ENCODE data around the gene DRAXIN.

DRAXIN gene

DNA sequence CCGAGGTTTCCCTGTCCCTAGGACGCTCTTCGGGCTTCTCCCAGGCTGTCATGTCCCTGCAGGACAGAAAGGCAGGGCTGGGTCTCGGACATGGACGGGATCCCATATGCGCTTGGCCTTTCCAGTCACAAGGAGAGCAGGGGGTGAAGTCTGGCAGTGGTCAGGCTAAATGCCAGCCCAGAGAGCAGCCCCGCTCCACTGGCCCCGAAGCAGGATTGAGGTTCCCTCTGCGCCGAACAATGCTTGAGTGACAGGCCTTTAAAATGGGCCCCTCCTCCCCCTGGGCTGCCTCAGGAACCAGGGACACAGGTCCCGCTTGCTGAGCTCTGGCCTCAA lies 12.7 kb downstream of the DRAXIN start:
- H3K4me3 Mint-ChIP-seq: no peak overlapping the region
- H3K27me3 Mint-ChIP-seq: peaks cover 35% of the 10 kb centered on the region
- intact Hi-C loops (cut with micrococcal nuclease): no loop called here
- peaks cover 25% of the 10 kb centered on the region for H3K4me1 Mint-ChIP-seq (ENCODE audit: low read depth)
- H3K36me3 Mint-ChIP-seq (ENCODE audit: low read depth): no peaks in the 10 kb centered on the region
- no peaks in the 10 kb centered on the region for H3K9me3 Mint-ChIP-seq
- H3K27ac Mint-ChIP-seq: no peak overlapping the region

DNA sequence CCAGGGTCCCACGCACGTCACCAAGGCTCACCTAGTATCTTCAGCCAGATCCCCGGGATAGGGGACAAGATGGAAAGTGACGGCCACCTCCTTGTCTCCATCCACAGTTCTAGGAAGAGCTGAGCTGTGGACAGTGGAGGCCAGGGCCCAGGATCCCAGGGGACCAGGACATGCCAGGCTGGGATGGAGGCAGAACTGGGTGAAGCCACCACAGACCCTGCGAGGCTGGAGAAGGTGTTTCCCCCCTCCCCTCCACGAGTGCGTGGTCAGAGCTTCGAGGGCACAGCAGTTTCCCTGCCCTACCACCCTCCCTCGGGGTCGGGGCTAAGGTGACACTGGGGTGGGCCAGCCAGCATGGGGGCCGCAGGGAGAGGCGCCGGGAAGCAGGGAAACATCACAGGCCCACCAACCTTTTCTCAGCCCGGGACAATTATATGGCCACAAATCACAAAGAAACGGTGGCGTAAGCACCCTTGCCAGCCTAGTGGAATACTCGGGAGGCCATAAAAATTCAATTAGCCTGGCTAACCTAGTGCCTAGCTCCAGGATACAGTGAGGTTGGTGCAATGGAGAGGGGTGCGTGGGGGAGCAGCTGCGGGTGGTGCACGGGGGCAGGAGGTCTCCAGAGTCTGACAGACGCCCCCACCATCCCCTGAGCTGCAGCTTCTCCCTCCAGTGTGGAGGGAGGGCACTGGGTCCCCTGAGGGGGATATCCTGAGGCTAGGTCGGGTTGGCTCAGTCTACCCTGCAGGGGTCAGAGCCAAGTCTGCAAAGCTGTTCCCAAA lies 13.4 kb downstream of the DRAXIN start:
- no peak overlapping the region for H3K4me3 Mint-ChIP-seq
- peaks cover 25% of the 10 kb centered on the region for H3K4me1 Mint-ChIP-seq (ENCODE audit: low read depth)
- no peak overlapping the region for H3K27ac Mint-ChIP-seq
- no peaks in the 10 kb centered on the region for H3K9me3 Mint-ChIP-seq
- no peaks in the 10 kb centered on the region for H3K36me3 Mint-ChIP-seq (ENCODE audit: low read depth)
- intact Hi-C loops (cut with micrococcal nuclease): no loop called here
- peaks cover 42% of the 10 kb centered on the region for H3K27me3 Mint-ChIP-seq

DNA sequence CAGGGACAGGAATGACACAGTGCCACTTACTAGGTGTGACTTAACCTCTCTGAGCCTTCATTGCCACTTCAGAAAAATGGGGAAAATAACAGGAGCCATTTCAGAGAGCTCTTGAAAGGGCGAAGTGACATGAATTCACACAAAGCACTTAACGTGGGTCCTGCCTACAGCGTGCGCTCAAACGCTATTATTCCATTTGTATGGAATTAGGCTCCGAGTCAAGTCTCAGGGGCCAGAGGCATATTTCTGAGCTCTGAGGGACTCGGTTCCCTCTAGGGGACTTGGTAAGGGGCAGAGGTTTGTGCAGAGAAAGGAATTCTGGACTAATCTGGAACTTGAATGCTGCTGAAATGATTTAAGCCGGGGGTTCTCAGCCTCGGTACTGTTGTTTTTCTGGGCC lies 14.1 kb downstream of the DRAXIN start:
- intact Hi-C loops (cut with micrococcal nuclease): no loop called here
- H3K4me3 Mint-ChIP-seq: no peak overlapping the region
- H3K4me1 Mint-ChIP-seq (ENCODE audit: low read depth): peaks cover 25% of the 10 kb centered on the region
- no peak overlapping the region for H3K27ac Mint-ChIP-seq
- H3K36me3 Mint-ChIP-seq (ENCODE audit: low read depth): no peaks in the 10 kb centered on the region
- peaks cover 42% of the 10 kb centered on the region for H3K27me3 Mint-ChIP-seq
- H3K9me3 Mint-ChIP-seq: no peaks in the 10 kb centered on the region

DNA sequence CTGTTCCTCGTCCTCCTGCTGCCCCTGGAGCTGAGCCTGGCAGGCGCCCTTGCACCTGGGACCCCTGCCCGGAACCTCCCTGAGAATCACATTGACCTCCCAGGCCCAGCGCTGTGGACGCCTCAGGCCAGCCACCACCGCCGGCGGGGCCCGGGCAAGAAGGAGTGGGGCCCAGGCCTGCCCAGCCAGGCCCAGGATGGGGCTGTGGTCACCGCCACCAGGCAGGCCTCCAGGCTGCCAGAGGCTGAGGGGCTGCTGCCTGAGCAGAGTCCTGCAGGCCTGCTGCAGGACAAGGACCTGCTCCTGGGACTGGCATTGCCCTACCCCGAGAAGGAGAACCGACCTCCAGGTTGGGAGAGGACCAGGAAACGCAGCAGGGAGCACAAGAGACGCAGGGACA lies 14.8 kb downstream of the DRAXIN start:
- intact Hi-C loops (cut with micrococcal nuclease): no loop called here
- no peaks in the 10 kb centered on the region for H3K36me3 Mint-ChIP-seq (ENCODE audit: low read depth)
- H3K27me3 Mint-ChIP-seq: peaks cover 35% of the 10 kb centered on the region
- H3K9me3 Mint-ChIP-seq: no peaks in the 10 kb centered on the region
- no peak overlapping the region for H3K27ac Mint-ChIP-seq
- peaks cover 25% of the 10 kb centered on the region for H3K4me1 Mint-ChIP-seq (ENCODE audit: low read depth)
- H3K4me3 Mint-ChIP-seq: no peak overlapping the region

DNA sequence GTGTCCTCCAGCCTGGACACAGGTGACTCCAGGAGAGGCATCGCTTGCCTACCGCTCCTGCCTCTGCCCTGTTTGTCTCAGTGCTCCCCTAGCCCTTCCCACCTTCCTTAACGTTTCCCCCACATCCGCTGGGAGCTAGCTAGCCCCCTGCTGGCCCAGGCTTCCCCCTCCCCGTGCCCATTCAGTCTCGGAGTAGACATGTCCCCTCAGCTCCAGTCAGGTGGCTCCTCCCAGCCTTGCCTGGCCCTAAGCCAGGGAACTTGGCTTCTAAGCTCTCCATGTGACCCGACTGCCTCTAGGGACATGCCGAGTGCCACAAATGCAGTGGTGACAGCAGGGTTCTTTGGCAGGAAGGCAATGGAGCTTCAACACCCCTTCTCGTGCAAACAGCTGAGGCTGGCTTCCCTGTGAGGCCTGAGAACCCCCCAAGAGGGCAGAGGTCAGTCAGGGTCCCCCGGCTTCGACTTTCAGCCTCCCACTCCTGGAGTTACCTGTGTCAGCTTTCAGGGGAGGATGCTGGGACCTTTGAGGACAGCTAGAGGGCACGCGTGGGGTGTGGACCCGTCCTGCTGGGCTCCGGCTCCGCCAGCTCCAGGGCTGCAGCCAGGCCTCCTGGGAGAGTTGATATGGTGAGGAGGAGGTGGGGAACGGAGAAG lies 16.2 kb downstream of the DRAXIN start:
- H3K4me3 Mint-ChIP-seq: no peak overlapping the region
- H3K27me3 Mint-ChIP-seq: peaks cover 36% of the 10 kb centered on the region
- no peaks in the 10 kb centered on the region for H3K9me3 Mint-ChIP-seq
- no peaks in the 10 kb centered on the region for H3K36me3 Mint-ChIP-seq (ENCODE audit: low read depth)
- H3K27ac Mint-ChIP-seq: no peak overlapping the region
- intact Hi-C loops (cut with micrococcal nuclease): no loop called here
- H3K4me1 Mint-ChIP-seq (ENCODE audit: low read depth): peaks cover 25% of the 10 kb centered on the region

DNA sequence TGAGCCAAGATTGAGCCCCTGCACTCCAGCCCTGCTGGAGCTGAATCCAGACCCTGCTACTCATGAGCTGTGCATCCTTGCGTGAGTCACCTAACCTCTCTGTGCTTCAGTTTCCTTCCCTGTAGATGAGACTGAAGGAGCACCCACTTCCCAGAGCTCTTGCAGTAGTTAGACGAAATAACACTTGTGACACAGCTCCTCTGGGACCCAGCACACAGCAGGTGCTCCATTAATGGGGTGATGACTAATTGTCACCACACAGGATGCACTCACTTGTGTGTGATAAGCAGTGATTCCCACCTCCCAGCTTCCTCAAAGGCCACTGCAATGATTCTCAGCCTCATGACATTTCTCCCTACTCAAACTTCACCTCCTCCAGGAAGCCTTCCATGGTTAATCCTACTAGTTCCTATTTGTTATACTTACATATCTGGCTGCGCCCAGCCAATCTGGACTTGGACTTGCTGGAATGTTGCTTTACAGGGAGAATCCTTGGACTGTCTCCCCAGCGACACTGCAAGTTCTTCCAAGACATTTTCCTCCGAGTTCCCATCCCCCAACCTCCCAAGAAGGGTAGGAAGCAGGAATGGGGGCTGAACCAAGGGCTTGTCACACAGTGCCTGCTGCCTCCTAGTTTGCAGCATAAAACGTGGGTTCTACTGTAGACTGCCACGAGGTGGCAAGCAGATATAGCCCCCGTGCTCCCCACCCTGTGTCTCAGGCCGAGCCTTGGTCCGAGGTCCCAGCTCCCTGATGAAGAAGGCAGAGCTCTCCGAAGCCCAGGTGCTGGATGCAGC lies 17.2 kb downstream of the DRAXIN start:
- H3K4me1 Mint-ChIP-seq (ENCODE audit: low read depth): peaks cover 16% of the 10 kb centered on the region
- H3K27ac Mint-ChIP-seq: no peak overlapping the region
- no peak overlapping the region for H3K4me3 Mint-ChIP-seq
- intact Hi-C loops (cut with micrococcal nuclease): no loop called here
- peaks cover 38% of the 10 kb centered on the region for H3K27me3 Mint-ChIP-seq
- no peaks in the 10 kb centered on the region for H3K9me3 Mint-ChIP-seq
- H3K36me3 Mint-ChIP-seq (ENCODE audit: low read depth): no peaks in the 10 kb centered on the region

DNA sequence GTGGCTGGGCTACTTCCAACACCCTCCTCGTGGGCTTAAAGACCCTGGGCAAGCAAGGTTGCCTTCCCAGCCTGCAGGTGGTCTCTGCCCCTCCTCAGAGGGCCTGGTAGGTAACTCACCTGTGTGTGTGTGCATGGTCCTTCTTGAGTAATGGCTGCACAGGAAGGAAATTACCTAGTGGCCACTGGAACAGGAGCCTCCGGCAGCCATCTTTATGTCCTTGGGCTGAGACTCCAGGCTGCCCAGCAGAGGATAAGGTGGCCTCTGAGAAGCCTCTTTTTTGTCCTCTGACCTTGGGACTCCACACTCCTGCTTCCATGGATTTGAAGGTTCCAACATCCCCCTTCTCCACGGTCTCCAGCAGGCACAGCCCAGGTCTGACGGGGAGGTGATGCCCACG lies 20.0 kb downstream of the DRAXIN start:
- H3K9me3 Mint-ChIP-seq: no peaks in the 10 kb centered on the region

DNA sequence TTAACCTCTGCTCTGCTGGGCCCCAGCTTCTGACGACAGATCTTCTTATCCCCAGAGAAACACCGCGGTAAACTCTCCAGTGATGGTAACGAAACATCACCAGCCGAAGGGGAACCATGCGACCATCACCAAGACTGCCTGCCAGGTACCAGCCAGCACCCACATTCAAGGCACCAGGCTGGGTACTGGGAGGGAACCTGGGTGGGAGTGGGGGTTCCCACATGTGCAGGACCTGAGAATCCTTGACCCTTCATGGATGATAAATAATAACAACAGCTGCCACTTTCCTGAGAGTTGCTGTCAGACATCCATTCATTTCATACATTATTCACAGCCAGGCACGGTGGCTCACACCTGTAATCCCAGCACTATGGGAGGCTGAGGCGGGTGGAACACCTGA lies 20.8 kb downstream of the DRAXIN start:
- Mint-ChIP-seq H3K27ac (no peak overlapping the region), H3K36me3 (ENCODE audit: low read depth) (no peaks in the 10 kb centered on the region), H3K27me3 (peaks cover 30% of the 10 kb centered on the region), H3K4me1 (ENCODE audit: low read depth) (peaks cover 11% of the 10 kb centered on the region), H3K4me3 (no peak overlapping the region), H3K9me3 (no peaks in the 10 kb centered on the region)
- intact Hi-C loops (cut with micrococcal nuclease): no loop called here

More for the DNA sequence above, 20.0 kb downstream of the DRAXIN start:
- Mint-ChIP-seq H3K36me3 (ENCODE audit: low read depth) (no peaks in the 10 kb centered on the region), H3K27ac (no peak overlapping the region), H3K4me3 (no peak overlapping the region), H3K4me1 (ENCODE audit: low read depth) (peaks cover 11% of the 10 kb centered on the region), H3K27me3 (peaks cover 32% of the 10 kb centered on the region)
- intact Hi-C loops (cut with micrococcal nuclease): loop anchor here (2.0 kb wide), 1 partner anchor 61 kb away; no protein-coding TSS in a partner anchor

DNA sequence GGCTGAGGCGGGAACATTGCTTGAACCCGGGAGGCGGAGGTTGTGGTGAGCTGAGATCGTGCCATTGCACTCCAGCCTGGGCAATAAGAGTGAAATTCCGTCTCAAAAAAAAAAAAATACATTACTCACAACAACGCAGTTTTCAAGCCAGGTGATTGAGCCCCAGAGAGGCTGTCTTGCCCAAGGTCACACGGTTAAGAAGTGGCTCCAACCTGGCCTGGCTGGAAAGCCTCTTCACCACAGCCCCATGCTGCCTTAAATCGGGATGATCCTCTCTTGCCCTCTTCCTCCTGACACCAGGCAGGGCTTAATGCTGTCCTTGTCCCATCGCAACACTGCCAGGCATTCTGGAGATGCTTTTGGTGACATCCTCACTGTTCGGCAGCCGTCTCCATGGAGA lies 21.6 kb downstream of the DRAXIN start:
- H3K36me3 Mint-ChIP-seq (ENCODE audit: low read depth): no peaks in the 10 kb centered on the region
- H3K4me1 Mint-ChIP-seq (ENCODE audit: low read depth): peaks cover 5% of the 10 kb centered on the region
- intact Hi-C loops (cut with micrococcal nuclease): no loop called here
- H3K27me3 Mint-ChIP-seq: peaks cover 22% of the 10 kb centered on the region
- H3K27ac Mint-ChIP-seq: no peak overlapping the region
- no peaks in the 10 kb centered on the region for H3K9me3 Mint-ChIP-seq
- H3K4me3 Mint-ChIP-seq: no peak overlapping the region

DNA sequence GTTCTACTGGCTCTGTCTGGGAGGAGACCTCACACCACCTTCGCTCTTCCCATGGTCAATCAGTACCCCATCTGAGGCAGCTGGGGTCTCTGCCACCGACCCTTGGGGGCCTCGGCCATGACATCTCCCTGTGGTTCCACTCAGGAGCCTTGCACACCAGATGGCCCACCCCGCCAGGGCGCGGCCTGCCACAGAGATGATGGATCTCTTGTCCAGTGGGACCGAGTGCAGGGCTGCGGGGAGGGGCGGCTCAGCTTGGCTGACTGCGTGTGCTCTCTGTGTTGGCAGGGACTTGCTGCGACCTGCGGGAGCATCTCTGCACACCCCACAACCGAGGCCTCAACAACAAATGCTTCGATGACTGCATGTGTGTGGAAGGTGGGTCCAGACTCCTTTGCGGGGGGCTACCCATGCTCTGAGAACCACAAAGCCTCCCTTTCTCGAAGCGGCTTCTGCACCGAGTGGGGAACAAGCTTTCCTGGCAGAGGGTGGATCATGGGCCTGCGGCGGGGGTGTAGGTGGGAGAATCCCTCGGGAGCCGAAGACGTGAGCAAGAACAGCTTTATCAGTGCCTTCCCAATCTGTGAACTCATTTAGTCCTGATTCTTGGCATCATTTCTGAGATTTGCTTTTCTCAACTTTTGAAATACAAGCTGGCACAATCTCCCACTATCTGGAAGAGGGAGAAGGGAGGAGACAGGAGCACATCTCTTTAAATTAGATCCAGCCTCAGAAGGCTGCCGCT lies 23.5 kb downstream of the DRAXIN start:
- Mint-ChIP-seq H3K36me3 (ENCODE audit: low read depth) (no peaks in the 10 kb centered on the region), H3K27me3 (peaks cover 6% of the 10 kb centered on the region), H3K27ac (no peak overlapping the region), H3K4me3 (no peak overlapping the region), H3K9me3 (no peaks in the 10 kb centered on the region), H3K4me1 (ENCODE audit: low read depth) (peaks cover 11% of the 10 kb centered on the region)
- intact Hi-C loops (cut with micrococcal nuclease): no loop called here

DNA sequence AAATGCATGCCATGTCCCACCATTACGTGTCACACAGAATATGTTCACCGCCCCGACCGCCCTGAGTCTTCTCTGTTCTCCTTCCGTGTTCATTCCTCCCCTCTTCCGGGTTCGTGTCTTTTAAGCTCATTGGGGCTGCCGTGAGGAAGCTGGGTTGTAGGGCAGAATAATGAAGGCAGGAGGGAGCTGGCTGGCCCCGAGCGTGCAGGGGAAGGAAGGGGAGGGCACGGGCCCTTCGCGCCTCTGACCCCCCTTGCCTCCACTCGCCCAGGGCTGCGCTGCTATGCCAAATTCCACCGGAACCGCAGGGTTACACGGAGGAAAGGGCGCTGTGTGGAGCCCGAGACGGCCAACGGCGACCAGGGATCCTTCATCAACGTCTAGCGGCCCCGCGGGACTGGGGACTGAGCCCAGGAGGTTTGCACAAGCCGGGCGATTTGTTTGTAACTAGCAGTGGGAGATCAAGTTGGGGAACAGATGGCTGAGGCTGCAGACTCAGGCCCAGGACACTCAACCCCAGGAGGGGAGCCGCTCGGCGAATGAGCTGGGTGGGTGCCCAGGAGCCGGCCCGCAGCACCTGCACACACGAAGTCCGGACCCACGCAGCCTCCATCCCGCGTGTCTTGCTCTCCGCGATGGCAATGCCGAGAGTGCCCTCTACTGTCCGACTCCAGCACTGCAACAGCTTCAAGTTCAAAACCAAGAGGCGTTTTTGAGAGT lies 28.0 kb downstream of the DRAXIN start:
- Mint-ChIP-seq H3K4me3 (peak overlapping the region; percentile 79), H3K9me3 (no peaks in the 10 kb centered on the region), H3K4me1 (ENCODE audit: low read depth) (peaks cover 15% of the 10 kb centered on the region), H3K36me3 (ENCODE audit: low read depth) (no peaks in the 10 kb centered on the region), H3K27ac (peak overlapping the region; percentile 92), H3K27me3 (no peaks in the 10 kb centered on the region)
- intact Hi-C loops (cut with micrococcal nuclease): loop anchor here (1.0 kb wide), 1 partner anchor 69 kb away; no protein-coding TSS in a partner anchor

DNA sequence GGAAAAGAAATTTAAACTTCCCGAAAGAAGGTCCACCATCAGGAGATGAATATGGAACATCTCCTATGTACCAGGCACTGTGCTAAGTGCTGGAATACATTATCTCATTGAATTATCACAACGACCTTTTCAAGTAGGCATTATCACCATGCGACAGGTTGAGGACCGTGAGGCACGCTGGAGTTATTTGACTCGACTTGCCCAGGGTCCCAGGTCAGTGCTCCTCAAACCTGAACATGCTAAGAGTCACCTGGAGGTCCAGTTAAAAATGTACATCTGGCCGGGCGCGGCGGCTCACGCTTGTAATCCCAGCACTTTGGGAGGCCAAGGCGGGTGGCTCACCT lies 28.5 kb downstream of the DRAXIN start:
- H3K27ac Mint-ChIP-seq: peak overlapping the region; percentile 92
- peaks cover 20% of the 10 kb centered on the region for H3K4me1 Mint-ChIP-seq (ENCODE audit: low read depth)
- no peaks in the 10 kb centered on the region for H3K36me3 Mint-ChIP-seq (ENCODE audit: low read depth)
- no peak overlapping the region for H3K4me3 Mint-ChIP-seq
- no peaks in the 10 kb centered on the region for H3K27me3 Mint-ChIP-seq
- intact Hi-C loops (cut with micrococcal nuclease): no loop called here
- H3K9me3 Mint-ChIP-seq: no peaks in the 10 kb centered on the region

DNA sequence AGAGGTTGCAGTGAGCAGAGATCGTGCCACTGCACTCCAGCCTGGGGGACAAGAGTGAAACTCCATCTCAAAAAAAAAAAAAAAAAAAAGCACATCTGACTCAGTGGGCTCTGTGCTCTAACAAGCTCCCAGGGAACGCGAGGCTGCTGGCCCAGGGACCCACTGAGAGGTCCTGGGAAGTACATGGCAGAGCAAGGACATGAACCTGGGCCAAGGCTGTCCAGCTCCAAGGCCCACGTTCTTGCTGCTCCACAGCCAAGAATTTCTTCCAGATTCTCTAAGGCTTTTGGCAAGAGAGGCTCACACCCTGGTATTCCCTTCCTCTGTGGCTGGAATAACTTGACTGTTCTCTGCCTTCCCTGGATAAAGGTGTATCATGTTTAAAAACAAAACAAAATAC lies 29.0 kb downstream of the DRAXIN start:
- peaks cover 26% of the 10 kb centered on the region for H3K4me1 Mint-ChIP-seq (ENCODE audit: low read depth)
- H3K27me3 Mint-ChIP-seq: no peaks in the 10 kb centered on the region
- no peaks in the 10 kb centered on the region for H3K9me3 Mint-ChIP-seq
- no peaks in the 10 kb centered on the region for H3K36me3 Mint-ChIP-seq (ENCODE audit: low read depth)
- intact Hi-C loops (cut with micrococcal nuclease): no loop called here
- no peak overlapping the region for H3K4me3 Mint-ChIP-seq
- no peak overlapping the region for H3K27ac Mint-ChIP-seq
